Fibroblast of skin of right quadriceps (primary cell): ENCODE data around the gene MBD5.

Source experiments
- DNase-seq: peaks from one replicate; pipeline ENCODE4 v3.0.0-alpha.2; 2013

MBD5 gene

DNA sequence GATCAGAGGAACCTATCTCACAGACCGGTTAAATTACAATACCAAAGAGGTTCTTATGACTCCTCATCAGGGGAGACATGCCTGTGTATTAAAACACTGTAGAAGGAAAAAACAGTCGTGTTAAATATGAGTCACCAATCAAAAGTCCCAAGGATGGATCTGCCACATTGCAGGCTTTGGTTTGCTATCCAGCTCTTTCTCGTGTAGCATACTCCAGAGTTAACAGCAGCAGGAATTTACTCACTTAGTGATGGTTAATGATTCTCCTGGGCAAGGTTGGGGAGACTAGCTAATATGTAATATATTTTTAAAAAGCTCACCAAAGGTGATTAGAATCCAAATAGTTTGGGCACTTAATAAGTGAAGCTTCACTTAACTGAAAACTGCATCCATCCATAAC is 109.7 kb downstream of the MBD5 start:
- DNase-seq, result peak; percentile 58

- DNase-seq, result peak; percentile 60
Measured at GRCh38 chr2:148132412-148132811, 111.5 kb downstream of the MBD5 start.

DNA sequence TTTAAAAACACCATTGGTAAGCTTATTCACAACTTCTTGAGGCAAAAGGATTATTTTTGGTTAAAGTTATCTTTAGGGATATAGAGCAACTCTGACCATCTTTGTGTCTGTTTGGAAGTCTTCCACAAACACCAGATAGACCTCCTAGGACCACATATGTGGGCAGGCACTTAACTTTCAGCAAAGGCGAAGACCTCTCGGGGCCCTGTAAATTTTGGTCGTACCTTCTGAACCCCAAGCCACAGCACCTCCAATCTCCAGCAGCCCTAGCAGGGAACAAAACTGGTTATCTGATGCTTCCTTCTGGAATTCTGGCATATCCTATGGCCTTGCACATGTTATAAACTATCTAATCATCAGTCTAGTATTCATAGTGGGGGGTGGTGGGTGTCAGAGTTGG is 114.8 kb downstream of the MBD5 start:
- no peak for DNase-seq

GRCh38 chr2:148136441-148136840 is 115.5 kb downstream of the MBD5 start:
- DNase-seq, result no peak

GRCh38 chr2:148161909-148162435 is 141.1 kb downstream of the MBD5 start:
- DNase-seq, result no peak

GRCh38 chr2:148162871-148163270 is 142.0 kb downstream of the MBD5 start:
- no peak for DNase-seq

DNA sequence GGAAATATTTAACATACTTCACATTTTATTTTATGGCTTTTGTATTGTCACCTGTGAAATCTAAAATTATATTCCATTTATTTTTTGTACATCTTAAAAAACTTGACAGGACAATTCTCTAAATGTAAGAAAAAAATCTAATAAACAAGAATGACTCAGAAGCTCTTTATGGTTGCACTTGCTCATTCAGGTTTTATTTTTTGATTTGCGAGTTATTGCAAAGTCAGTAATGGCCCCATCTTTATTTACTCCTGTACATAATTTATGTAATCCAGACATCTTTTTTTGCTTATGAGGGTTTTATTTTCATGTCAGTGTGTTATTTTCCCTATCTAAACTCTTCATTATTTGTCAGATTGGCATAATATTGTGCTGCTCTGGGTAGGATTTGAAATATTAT is 145.1 kb downstream of the MBD5 start:
- no peak for DNase-seq

- DNase-seq, result no peak
Measured at GRCh38 chr2:148167241-148167766, 146.4 kb downstream of the MBD5 start.

- DNase-seq, result no peak
Measured at GRCh38 chr2:148167855-148168254, 147.0 kb downstream of the MBD5 start.

GRCh38 chr2:148172131-148172753 is 151.4 kb downstream of the MBD5 start:
- no peak for DNase-seq

DNA sequence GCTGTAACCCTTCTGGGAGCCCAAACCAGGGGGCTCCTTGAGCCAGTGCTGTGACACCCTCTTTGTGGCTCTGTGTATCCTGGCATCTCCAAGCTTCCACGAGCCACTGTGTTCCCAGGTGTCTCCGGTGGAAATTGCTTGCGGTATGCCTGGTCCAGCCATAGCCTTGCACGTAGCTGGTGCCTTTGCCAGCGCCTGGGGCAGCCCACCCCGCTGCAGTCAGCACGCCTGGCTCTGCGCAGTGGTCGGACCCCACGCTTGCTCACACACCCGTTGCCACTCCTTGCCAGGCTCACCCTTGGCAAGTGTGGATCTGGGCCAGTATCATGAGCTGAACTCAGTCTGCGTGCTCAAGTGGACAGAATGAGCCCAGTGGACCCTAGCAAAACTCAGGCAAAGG is 152.3 kb downstream of the MBD5 start:
- no peak for DNase-seq

- no peak for DNase-seq
Measured at GRCh38 chr2:148177559-148177958, 156.7 kb downstream of the MBD5 start.

- DNase-seq, result no peak
Measured at GRCh38 chr2:148179724-148180123, 158.8 kb downstream of the MBD5 start.

DNA sequence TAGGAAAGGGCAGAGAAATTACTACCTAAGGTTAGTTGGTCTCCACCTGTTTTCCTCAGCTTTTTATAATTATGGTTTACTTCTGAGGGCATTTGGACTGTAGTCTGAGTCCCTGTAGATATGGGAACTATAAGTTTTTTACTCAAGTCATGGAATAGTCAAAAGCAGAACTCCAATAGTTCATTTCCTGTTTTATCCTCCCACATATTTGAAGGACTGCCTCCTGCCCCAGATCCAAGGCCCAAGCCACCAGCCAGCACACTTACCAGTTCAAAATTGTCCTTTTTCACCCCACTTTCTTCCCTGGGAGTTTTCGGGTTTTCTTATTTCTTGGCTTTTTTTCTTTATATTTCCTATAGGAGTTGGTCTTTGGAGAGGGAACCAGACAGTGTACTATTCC is 164.1 kb downstream of the MBD5 start:
- no peak for DNase-seq

- no peak for DNase-seq
Measured at GRCh38 chr2:148194882-148195281, 174.0 kb downstream of the MBD5 start.

- DNase-seq, result peak; percentile 34
Measured at GRCh38 chr2:148201075-148202004, 180.4 kb downstream of the MBD5 start.

DNA sequence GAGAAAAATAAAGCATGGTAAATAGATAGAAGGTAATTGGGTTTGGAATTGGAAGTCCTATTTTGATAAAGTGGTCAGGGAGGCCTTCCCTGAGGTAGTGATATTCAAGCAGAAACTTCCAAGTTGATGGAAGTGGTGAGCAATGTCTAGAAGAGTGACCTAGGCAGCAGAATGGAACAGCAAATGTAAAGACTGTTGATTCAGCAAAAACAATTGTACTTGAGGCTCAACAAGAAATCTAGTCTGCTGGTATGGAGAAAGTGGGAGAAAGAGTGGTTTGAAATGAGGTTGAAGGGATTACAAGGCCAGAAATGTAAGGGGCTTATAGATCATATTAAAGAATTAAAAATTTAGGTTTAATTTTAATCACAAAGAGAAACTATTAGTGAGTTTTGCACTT is 181.3 kb downstream of the MBD5 start:
- DNase-seq, result no peak

DNA sequence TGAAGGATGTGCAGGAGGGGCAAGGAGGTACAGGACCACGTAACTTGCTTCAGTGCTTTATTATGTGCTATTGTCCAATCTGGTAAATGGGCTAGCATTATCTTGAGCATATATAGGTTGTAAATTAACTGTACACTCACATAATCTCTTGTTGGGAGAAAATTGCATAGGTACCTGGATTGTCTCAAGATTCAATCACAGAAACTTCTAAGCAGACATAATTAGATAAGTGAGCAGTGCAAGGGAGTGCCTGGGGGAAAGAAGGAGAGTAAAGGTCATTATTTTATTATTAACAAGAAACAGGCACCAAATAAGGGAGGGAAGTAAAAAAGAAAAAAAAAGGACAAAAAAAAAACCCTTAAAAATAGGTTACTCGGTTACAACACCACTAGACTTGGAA is 186.2 kb downstream of the MBD5 start:
- no peak for DNase-seq

- no peak for DNase-seq
Measured at GRCh38 chr2:148209603-148210002, 188.7 kb downstream of the MBD5 start.

- DNase-seq, result no peak
Measured at GRCh38 chr2:148218326-148219075, 197.6 kb downstream of the MBD5 start.

GRCh38 chr2:148221166-148221565 is 200.3 kb downstream of the MBD5 start:
- DNase-seq, result no peak

- no peak for DNase-seq
Measured at GRCh38 chr2:148221926-148222325, 201.0 kb downstream of the MBD5 start.

- no peak for DNase-seq
Measured at GRCh38 chr2:148231858-148232257, 211.0 kb downstream of the MBD5 start.
